Lower leg skin (tissue), 4 donors: ENCODE results near the gene REXO4. TPM values are rescaled to one million over a fixed set of nuclear protein-coding genes. Genes with fewer than 3 reads are reported as not detected.

Experiments
- DNase-seq, 2 donors: peaks; one replicate each; pipeline ENCODE4 v3.0.0-alpha.2; 2019; ENCODE audit warnings: low spot score in 2 of 2
- H3K4me3 ChIP-seq: fragments of 200-600 bp; sonication (generic); 2 replicates; pipeline ENCODE4 v1.5.1; 2017; ENCODE audit warnings: mild to moderate bottlenecking, low read depth; ENCODE audit not compliant: poor library complexity, severe bottlenecking
- POLR2A ChIP-seq, 2 donors: fragments of 450-650 bp; IDR thresholded peaks; one replicate each; pipeline ENCODE4 v1.6.1; 2016 to 2017; ENCODE audit warnings: antibody characterized with exemption in 2 of 2, mild to moderate bottlenecking in 1 of 2, moderate library complexity in 1 of 2
- WGBS, 2 donors: methylation state at CpG; one replicate each; pipeline ENCODE4 v1.1.5; 2018; 5-methylcytosine and 5-hydroxymethylcytosine counted together
- intact Hi-C: fragments of 100-400 bp; cut with DNase I; formaldehyde crosslinking; loops from one replicate; pipeline ENCODE4 v1.15.0; 2023; ENCODE audit warnings: low total_unique reads
- total RNA-seq, 4 donors: library from RNA; depleted of rRNA; stranded (reverse); fragments of >200 nt; gene quantifications; one replicate each; pipeline ENCODE4 v1.1.0, GENCODE V29; 2016
- TF ChIP-seq, protein P1 (sequence below), 3 donors: fragments of 450-650 bp; IDR thresholded peaks; one replicate each; pipeline ENCODE4 v1.5.1; 2016; ENCODE audit warnings: antibody characterized with exemption in 3 of 3, mild to moderate bottlenecking in 3 of 3, moderate library complexity in 2 of 3

The REXO4 gene
- total RNA-seq, 4 donors from 2014 or later, result 18.8 to 26.5 (median 24.6) TPM

DNA sequence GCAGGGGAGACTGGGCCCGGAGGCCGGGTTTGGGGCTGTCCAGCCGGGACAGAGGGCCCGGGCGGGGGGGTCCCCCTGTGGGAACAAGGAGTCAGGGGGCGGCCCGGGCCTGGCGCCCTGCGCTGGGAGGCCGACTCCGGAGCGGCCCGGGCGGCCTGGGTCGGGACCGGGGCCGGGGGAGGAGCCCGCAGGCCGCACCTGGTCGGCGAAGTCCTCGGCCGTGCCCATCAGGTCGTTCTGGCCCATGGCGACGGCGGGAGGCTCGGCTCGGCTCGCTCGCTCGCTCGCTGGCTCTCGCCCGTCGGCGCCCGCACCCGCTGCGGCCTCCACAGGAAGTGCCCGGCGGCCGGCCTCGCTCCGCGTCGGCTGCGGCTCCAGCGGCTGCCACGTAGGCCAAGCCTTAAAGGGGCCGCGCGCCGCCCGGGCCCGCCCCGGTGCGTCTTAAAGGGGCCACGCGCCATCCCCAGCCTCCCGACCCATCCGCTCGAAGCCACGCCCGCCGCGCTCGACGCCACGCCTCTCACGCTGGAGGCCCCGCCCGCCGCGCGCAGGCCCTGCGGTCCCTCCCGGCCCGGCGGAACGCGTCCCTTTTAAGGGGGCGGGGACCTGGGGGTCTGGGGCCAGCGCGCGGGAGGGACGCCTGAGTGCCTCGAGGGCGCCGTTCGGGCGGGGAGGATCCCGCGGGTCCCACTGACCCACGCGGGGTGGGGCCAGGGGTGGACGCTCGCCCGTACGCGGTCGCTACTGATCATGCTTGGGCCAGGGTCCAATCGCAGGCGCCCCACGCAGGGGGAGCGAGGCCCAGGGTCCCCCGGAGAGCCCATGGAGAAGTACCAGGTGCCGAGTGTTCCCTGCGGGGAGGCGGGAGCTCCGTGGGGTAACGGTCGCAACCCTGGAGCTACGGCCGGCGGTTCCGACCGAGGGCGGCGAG lies 41.8 kb downstream of the REXO4 start, which contains the start of the genes STKLD1 and SURF4:
Gene STKLD1 (plus strand): TSS at position 643 of the 931 bp plus-strand sequence. CDS start 108 bp downstream, at position 751.
Gene SURF4 (minus strand): TSS at position 337 of the 931 bp plus-strand sequence. CDS start 91 bp downstream, at position 246.
- intact Hi-C loops, result no loop called here
- TF ChIP-seq, protein P1, sequence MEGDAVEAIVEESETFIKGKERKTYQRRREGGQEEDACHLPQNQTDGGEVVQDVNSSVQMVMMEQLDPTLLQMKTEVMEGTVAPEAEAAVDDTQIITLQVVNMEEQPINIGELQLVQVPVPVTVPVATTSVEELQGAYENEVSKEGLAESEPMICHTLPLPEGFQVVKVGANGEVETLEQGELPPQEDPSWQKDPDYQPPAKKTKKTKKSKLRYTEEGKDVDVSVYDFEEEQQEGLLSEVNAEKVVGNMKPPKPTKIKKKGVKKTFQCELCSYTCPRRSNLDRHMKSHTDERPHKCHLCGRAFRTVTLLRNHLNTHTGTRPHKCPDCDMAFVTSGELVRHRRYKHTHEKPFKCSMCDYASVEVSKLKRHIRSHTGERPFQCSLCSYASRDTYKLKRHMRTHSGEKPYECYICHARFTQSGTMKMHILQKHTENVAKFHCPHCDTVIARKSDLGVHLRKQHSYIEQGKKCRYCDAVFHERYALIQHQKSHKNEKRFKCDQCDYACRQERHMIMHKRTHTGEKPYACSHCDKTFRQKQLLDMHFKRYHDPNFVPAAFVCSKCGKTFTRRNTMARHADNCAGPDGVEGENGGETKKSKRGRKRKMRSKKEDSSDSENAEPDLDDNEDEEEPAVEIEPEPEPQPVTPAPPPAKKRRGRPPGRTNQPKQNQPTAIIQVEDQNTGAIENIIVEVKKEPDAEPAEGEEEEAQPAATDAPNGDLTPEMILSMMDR (IDR thresholded peaks at IDR 0.05), result no peak
- TF ChIP-seq POLR2A (IDR thresholded peaks at IDR 0.05), result peak in 1 of 2 donors; percentile 38
- peak within 1 kb of the TSS; percentile 99 for H3K4me3 ChIP-seq
- peak; percentile 93 to 99 for DNase-seq
- 1% methylated on average over 30 to 50 of the region's 120 CpGs for WGBS, 2 donors

DNA sequence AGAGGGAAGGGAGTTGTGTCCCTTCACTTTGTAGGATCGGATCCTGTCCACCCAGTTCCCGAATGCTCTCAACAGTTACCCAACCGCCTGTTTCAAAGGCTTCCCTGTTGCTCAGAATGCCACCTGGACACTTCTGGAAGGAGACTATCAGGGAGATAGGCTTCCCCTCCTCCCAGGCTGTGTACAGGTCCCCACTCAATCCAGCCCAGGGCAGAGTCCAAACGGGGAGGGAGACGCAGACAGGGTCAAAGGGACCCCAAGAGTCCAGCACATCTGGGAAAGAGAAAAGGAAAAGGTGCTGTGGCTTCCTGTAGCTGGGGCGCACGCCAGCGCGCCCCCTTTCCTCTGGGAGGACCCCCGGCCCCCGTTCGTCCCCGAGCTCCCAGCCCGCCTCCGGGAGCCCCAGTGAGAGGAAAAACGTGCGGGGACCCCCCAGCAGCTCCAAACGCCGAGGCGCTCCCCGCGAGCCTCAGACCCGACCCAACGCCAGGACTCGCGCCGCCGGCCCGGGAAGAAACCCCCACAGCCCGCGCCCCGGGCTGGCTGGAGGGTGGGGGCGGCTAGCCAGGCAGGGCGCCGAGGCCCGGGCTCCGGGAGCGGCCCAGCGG lies 42.6 kb downstream of the REXO4 start:
- TF ChIP-seq POLR2A (IDR thresholded peaks at IDR 0.05), result no peak
- TF ChIP-seq, protein P1 (IDR thresholded peaks at IDR 0.05), result no peak
- intact Hi-C loops, result no loop called here
- WGBS, 2 donors, result 0 to 1% methylated on average over 15 to 28 of the region's 39 CpGs
- DNase-seq, result no peak
- H3K4me3 ChIP-seq, result peak overlapping the region; percentile 99

DNA sequence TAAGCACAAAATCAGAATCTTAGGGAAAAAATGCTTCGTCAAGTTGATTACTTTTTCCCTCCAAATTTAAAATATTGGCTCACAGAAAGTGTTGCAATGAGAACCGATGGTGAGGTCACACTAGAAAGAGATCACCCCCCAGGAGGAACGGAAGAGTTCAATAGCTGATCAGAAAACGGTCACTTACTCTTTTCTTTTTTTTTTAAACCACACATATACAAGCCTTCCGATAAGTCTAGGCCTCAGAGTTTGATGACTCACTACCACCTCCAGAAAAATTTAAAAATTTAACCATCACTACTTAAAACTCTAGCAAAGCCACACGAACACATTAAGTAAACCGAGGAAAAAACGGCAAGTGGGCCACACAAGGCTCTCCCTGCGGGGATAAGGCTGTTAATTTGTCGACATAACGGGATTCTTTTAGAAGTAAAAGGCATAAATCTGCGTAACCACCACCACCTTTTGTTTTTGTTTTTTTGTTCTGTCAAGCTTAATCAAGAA lies 43.1 kb downstream of the REXO4 start:
- DNase-seq, result no peak
- 8 to 9% methylated on average over 12 of the region's 12 CpGs for WGBS, 2 donors
- H3K4me3 ChIP-seq, result peak overlapping the region; percentile 99
- TF ChIP-seq, protein P1 (IDR thresholded peaks at IDR 0.05), result no peak
- TF ChIP-seq POLR2A (IDR thresholded peaks at IDR 0.05), result no peak
- intact Hi-C loops, result no loop called here

DNA sequence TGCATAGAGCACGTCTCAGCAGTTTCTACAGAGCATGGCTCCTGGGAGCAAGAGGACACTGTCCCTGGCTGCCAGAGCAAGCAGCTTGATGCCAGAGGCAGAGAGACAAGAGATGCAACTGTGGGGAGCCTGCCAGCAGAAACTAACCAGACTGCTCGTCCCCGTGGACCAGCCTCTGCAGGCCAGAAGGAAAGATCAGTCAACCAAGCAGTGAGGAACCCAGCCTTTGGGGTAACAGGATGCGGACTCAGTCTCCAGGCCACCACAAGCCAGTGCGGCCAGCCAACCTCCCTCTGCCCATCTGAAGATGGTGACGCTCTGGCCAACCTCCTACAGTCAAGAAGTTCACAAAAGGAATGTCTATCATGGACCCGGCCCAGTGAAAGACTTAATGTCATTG lies 45.7 kb downstream of the REXO4 start:
- TF ChIP-seq, protein P1 (IDR thresholded peaks at IDR 0.05), result no peak
- no peak for TF ChIP-seq POLR2A (IDR thresholded peaks at IDR 0.05)
- WGBS, 2 donors, result 49 to 51% methylated on average over 7 of the region's 7 CpGs
- no peak for DNase-seq
- intact Hi-C loops, result no loop called here
- no peak overlapping the region for H3K4me3 ChIP-seq

DNA sequence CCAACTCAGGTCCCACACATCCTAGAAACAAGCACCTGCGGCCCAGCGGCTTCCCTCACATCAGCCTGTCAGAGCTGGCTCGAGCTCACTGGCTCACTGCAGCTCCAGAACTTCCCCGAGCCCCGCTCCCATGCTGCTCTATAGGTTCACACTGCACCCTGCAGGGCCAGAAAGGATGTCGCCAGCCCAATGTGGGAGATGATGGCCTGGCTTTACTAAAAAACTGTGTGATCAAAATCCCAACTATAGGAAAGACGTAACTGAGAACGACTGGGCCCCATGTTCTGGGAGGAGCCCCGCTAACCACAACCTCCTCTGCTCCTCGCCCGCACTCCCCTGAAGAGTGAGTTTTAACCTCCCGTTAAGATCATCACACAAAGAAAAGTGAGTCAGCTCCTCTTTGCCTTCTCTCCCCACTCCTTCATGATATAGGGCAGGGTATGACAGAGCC lies 46.5 kb downstream of the REXO4 start:
- WGBS, 2 donors, result 43 to 55% methylated on average over 12 of the region's 12 CpGs
- intact Hi-C loops, result no loop called here
- no peak for DNase-seq
- H3K4me3 ChIP-seq, result no peak overlapping the region
- TF ChIP-seq, protein P1 (IDR thresholded peaks at IDR 0.05), result no peak
